ENCODE measurements around the gene ZNF813.
"Not testable (repeated sequence)": the region's sequence is repeated elsewhere in the genome, so short reads cannot be mapped to it uniquely, and the experiment has no call there.

The ZNF813 gene

DNA sequence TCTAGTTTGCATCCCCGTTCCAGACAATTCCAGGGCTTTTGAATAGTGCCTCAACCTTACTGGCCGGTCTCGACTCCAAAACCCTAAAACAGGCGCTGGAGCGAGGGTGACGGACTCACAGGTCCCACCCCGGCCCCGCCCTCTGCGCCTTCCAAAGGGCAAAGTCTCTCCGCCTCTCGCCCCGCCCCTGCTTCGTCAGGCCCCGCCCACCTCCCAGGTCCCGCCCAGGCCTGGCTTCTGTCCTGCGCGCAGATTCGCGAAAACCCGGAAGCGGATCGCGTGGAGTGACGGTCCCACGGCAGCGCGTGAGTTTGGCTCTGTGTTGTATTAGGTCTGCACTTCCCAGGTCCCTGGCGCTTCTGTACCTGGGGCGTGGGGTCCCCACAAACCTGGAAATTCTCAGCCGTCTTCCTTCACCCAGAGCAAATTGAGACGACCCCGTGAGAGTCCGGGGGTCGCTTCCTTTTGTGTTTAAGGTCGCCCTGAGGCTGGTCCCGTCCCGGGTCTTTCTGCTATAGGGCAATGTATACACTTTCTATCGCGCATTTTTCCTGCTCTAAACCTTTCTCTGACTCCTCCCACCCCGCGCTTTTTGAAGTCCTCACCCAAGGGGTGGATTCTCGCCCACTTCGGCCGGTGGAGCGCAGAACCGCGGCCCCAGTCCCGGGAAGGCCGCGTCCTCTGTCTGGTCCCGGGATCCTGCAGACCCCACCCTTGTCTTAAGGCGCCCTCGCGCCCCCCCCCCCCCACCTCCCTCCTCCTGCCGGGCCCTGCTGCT is at the start of gene ZNF813:
Gene ZNF813 (plus strand): TSS at position 249 of the 778 bp plus-strand sequence. CDS start 16,090 bp downstream, outside the sequence.
- peak; percentile 94 to 96 for DNase-seq (ENCODE audit: low read depth in 2 of 2)

DNA sequence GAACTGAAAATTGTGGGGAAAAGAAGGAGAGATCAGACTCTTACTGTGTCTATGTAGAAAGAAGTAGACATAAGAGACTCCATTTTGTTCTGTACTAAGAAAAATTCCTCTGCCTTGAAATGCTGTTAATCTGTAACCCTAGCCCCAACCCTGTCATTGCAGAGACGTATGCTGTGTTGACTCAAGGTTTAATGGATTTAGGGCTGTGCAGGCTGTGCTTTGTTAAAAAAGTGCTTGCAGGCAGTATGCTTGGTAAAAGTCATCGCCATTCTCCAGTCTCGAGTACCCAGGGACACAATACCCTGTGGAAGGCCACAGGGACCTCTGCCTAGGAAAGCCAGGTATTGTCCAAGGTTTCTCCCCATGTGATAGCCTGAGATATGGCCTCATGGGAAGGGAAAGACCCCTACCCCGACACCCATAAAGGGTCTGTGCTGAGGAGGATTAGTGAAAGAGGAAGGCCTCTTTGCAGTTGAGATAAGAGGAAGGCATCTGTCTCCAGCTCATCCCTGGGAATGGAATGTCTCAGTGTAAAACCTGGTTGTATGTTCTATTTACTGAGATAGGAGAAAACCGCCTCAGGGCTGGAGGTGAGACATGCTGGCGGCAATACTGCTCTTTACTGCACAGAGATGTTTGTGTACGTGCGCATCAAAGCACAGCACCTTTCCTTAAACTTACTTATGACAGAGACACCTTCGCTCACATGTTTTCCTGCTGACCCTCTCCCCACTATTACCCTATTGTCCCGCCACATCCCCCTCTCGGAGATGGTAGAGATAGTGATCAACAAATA is 46.8 kb upstream of the ZNF813 start:
- not testable (repeated sequence) for DNase-seq (ENCODE audit: low read depth in 2 of 2)

DNA sequence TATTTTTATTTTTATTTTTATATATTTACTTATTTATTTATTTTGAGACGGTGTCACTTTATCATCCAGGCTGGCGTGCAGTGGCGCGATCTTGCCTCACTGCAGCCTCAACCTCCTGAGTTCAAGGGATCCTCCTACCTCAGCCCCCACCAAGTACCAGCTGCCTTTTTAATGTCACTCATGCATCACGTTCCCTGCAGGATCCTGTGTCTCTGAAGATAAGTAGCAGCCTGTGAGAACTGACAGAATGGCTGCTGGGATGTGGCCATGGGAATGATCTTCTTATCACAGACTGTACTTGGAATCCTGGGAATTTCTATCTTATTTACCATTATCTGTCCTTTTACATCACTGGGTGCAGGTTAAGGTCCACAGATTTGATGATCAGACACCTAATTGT is 45.0 kb upstream of the ZNF813 start:
- DNase-seq (ENCODE audit: low read depth in 2 of 2): no peak

DNA sequence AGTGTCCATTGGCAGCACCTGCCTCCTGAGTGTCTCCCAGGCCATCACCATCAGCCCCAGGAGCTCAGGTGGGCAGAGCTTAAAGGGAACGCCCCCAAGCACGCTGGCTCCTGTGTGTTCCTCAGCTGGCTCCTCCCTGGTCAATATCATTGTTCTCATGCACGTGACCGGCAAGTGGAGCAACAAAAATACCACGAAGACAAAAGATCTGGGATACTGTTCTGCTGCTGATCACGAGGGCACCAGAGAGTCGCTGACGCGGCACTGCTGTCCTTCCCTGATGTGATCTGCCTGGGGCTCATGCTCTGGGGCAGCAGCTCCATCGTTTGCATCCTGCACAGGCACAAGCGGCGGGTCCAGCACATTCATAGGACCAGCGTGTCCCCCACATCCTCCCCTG is 44.5 kb upstream of the ZNF813 start:
- not testable (repeated sequence) for DNase-seq (ENCODE audit: low read depth in 2 of 2)

DNA sequence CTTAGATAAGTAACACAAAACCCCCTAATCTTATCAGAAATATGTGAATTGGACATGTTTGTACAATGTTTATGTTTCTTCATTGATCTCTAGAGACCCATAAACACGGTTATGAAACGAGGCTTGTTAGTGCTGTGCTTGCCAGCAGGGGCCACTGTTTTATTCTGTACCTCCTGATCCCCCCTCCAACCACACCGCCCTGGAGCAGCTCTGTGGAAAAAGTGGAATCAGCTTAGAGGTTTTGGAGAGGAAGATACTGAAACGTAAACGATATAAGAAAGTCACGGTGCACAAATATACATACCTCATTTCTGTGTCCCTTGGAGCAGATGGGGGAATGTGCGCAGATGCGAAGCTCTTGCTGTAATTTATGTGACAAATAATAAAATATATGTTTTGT is 43.9 kb upstream of the ZNF813 start:
- DNase-seq (ENCODE audit: low read depth in 2 of 2): not testable (repeated sequence)

DNA sequence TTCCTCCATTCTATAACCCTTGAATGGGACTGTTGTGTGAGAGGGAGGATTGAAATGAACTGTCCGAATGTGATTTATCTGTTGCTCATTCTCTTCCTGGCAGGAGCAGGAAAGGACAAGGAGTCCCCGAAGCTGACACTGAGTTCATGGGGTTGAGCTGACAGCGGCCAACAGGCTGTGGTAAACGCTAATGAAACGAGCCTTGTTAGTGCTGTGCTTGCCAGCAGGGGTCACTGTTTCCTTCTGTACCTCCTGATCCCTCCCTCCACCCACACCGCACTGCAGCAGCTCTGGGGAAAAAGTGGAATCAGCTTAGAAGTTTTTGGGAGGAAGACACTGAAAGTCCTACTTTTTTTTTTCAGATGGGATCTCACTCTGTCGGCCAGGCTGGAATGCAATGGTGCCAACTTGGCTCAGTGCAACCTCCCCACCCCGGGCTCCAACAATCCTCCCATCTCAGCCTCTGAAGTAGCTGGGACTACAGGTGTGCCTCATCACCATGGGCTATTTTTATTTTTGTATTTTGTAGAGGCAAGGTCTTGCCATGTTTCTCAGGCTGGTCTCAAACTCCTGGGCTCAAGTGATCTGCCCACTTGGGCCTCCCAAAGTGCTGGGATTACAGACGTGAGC is 42.5 kb upstream of the ZNF813 start:
- DNase-seq (ENCODE audit: low read depth in 2 of 2): peak; percentile 34 to 55

DNA sequence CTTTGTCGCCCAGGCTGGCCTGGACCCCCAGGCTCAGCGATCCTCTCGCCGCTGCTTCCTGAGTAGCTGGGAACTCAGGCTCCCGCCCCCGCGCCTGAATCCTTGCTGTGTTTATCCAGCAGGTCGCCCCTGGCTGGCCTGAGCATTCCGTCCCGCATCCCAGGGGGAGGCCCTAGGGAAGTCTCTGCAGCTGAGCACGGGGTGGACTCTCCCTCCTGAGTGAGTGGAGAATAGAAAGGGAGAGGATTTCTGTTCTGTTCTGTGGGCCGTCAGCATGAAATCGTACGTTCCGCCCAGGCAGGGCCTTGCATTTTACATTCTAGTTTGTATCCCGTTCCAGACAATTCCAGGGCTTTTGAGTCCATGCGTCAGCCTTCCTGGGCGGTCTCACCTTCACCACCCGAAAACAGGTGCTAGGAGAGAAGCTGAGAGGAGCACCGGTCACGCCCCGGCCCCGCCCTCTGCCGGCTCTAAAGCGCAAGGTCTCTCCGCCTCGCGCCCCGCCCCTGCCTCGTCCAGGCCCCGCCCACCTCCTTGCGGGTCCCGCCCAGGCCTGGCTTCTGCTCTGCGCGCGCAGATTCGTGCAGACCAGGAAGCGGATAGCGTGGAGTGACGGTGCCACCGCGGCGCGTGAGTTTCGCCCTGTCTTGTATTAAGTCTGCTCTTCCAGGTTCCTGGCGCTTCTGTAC is 36.0 kb upstream of the ZNF813 start, which contains the start of gene ZNF761:
Gene ZNF761 (plus strand): TSS at position 586 of the 689 bp plus-strand sequence. CDS start 15,285 bp downstream, outside the sequence.
- peak; percentile 96 to 97 for DNase-seq (ENCODE audit: low read depth in 2 of 2)

DNA sequence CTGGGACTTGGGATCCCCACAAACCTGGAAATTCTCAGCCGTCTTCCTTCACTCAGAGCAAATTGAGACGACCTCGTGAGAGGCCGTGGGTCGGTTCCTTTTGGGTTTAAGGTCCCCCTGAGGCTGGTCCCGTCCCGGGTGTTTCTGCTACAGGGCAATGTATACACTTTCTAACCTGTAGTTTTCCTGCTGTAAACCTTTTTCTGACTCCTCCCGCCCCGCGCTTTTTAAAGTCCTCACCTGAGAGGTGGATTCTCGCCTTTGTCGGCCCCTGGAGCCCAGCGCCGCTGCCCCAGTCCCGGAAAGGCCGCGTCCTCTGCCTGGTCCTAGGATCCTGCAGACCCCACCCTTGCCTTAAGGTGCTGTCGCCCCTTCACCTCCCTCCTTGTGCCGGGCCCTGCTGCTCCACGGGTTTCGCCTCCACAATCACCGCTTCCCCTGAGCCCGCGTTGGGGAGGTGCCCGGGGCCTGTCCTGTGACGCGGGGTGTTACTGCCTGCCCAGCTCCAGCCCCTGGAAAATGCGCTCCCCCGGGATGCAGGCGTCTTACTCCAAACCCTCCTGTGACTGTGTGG is 35.4 kb upstream of the ZNF813 start:
- no peak for DNase-seq (ENCODE audit: low read depth in 2 of 2)

DNA sequence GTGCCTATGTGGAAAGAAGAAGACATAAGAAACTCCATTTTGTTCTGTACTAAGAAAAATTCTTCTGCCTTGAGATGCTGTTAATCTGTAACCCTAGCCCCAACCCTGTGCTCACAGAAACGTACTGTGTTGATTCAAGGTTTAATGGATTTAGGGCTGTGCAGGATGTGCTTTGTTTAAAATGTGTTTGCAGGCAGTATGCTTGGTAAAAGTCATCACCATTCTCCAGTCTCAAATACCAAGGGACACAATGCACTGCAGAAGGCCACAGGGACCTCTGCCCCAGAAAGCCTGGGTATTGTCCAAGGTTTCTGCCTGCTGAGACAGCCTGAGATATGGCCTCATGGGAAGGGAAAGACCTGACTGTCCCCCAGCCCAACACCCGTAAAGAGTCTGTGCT is 23.7 kb upstream of the ZNF813 start:
- DNase-seq (ENCODE audit: low read depth in 2 of 2): not testable (repeated sequence)

DNA sequence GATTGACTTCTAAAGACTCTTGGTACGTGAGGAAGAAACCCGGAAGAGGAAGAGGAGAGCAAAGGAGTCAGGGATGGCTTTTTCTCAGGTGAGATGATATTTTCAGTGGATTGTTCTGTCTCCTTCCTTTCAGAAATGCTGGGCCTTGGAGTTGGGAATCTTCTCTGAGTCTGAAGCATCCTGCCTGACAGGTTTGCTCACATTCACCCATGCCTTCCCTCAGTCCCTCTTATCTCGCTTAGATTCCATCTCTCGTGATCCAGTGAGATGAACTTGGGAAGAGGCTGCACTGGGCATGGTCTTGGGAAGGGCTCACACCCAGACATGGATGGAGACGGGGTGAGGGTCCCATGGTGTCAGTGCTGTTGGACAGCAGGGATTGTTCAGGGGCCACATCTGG is 20.3 kb upstream of the ZNF813 start:
- not testable (repeated sequence) for DNase-seq (ENCODE audit: low read depth in 2 of 2)

DNA sequence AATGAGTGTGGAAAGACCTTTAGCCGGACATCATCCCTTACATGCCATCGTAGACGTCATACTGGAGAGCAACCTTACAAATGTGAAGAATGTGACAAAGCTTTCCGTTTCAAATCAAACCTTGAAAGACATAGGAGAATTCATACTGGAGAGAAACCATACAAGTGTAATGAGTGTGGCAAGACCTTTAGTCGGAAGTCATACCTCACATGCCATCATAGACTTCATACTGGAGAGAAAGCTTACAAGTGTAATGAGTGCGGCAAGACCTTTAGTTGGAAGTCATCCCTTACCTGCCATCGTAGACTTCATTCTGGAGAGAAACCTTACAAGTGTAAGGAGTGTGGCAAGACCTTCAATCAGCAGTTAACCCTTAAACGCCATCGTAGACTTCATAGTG is 11.7 kb upstream of the ZNF813 start:
- no peak for DNase-seq (ENCODE audit: low read depth in 2 of 2)

DNA sequence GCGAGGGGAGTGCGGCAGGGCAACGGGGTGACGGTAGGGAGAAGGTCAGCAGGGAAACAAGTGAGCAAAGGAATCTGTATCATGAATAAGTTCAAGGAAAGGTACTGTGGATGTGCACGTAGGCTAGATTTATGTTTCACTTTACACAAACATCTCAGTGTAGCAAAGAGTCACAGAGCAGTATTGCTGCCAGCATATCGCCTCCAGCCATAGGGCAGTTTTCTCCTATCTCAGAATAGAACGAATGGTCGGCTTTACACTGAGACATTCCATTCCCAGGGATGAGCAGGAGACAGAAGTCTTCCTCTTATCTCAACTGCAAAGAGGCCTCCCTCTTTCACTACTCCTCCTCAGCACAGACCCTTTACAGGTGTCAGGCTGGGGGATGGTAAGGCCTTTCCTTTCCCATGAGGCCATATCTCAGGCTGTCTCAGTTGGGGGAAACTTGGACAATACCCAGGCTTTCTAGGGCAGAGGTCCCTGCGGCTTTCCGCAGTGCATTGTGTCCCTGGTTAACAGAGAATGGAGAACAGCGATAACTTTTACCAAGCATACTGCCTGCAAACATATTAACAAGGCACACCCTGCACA is 7.3 kb upstream of the ZNF813 start:
- not testable (repeated sequence) for DNase-seq (ENCODE audit: low read depth in 2 of 2)

DNA sequence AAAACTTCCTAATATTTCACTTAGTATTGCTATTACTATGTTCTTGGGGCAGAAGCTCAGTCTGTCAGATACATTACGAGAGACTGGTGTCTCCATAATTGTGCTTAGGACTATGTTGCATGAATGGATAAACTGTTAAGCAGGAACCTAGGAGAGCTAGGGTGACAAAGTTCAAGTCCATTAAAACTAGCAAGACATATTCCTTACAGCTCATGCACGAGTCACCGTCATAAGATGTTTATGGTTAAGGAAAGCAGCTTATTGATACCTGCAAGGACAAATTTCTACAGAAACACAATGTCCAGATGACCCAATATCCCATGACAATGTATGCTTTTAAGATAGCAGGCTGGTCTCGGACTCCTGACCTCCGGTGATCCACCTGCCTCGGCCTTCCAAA is 5.7 kb upstream of the ZNF813 start:
- no peak for DNase-seq (ENCODE audit: low read depth in 2 of 2)

DNA sequence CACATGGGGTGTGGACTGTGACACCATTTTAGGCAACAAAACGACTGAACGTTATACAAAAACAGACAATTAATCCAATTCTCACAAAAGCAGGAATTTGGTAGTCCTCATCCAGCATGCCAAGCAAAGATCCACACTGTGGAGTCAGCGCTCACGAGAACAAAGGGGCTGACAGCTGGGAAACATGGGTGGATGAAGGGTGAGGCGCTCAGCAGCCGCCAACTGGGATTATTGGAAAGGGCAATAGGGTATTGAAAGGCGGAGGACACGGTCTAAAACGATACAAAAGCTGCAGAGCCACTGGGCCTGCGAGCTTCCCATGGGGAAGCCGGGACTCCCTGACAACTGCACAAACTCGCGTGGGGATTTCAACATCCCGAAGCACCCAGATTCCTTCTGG is 4.7 kb upstream of the ZNF813 start:
- no peak for DNase-seq (ENCODE audit: low read depth in 2 of 2)

DNA sequence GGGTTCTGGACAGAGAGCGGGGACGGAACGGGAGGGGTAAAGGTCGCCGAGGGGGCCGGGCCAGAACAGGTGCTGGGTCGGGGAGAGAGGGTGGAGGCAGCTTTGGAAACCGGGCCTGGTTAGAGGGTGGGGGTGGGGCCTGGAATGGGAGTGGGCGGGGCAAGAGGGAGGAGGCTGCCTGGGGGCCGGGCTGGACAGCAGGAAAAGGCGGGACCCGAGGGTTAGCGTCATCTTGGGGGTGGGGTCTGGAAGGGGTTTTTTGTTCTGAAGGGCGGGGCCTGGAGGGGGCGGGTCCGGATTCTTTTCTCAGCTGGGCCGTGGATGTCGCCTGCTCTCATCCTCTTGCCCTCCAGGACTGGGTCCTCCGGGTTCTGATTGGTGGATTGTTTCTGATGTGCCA is 4.3 kb upstream of the ZNF813 start:
- DNase-seq (ENCODE audit: low read depth in 2 of 2): no peak

DNA sequence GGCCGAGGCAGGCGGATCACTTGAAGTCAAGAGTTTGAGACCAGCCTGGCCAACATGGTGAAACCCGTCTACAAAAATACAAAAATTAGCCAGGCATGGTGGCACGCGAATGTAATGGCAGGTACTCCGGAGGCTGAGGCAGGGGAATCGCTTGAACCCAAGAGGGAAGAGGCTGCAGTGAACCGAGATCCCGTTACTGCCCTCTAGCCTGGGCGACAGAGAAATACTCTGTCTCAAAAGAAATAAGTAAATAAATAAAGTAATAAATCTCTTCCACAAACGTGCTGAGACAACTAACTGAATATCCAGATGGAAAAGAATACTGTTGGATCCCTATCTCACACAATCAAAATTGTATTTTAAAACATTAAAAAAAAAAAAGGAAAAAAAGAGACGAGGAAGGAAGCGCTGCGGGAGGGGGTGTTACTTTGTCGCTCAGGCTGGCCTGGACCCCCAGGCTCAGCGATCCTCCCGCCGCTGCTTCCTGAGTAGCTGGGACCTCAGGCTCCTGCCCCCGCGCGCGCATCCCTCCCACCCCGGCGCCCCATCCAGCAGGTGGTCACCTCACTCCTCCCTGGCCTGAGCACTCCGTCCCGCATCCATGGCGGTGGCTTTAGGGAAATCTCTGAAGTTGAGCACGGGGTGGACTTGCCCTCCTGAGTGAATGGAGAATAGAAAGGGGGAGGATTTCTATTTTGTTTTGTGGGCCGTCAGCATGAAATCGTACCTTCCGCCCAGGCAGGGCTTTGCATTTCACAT is 628 bp upstream of the ZNF813 start:
- DNase-seq (ENCODE audit: low read depth in 2 of 2): no peak

DNA sequence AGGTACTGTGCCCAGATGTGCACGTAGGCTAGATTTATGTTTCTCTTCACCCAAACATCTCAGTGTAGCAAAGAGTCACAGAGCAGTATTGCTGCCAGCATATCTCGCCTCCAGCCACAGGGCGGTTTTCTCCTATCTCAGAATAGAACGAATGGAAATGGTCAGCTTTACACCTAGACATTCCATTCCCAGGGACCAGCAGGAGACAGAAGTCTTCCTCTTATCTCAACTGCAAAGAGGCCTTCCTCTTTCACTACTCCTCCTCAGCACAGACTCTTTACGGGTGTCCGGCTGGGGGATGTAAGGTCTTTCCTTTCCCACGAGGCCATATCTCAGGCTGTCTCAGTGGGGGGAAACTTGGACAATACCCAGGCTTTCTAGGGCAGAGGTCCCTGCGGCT is 1.1 kb downstream of the ZNF813 start:
- DNase-seq (ENCODE audit: low read depth in 2 of 2): not testable (repeated sequence)

DNA sequence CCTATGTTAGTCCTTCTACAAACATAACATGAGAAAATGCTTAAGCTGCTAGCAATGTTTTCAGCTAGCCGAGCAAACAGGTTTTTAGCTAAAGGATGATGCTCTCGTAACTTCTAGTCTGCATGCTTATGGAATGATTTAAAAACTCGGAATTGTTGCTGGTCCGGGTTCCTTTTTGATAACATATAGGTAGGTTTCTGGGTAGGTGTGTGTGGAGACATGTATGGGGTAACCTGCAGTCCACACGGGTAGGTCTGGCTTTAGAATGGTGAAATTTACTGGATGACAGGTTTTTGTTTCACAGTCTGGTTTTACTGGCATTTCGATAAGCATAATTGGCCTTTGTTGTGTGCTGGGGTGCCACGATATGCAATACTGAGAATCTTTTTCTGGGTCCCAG is 4.4 kb downstream of the ZNF813 start:
- DNase-seq (ENCODE audit: low read depth in 2 of 2): no peak

DNA sequence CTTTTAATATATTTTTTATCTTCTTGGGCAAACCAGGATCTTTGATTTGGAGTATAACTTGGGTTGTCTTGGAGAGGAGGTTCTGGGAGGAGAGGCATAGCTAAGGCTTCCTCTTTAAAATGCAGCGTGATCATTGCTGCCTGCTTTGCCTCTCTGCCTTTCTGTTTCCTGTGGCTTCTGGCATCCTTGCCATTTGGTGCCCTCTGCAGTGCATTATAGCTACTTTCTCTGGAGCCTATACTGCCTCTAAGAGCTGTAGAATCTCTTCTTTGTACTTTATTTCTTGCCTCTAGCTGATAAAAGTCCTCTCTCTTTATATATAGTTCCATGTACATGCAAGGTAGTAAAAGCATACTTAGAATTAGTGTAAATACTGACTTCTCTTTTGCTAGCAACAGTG is 7.3 kb downstream of the ZNF813 start:
- DNase-seq (ENCODE audit: low read depth in 2 of 2): not testable (repeated sequence)

DNA sequence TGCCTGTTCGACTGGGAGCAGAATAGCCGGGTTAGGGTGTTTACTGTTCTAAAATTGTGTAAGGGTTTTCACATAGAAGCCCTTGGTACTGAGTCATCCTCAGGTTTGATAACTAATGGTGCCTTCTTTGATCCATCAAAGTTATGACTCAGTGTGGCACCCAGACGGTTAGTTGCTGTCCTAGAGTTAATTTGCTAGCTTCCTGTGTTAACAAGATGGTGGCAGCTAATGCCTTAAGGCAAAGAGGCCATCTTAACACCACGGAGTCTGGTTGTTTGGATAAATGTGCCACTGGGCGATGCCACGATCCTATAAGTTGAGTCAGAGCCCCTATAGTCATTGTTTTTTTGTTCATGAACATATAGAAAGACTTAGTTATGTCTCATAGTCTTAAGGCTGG is 7.9 kb downstream of the ZNF813 start:
- DNase-seq (ENCODE audit: low read depth in 2 of 2): not testable (repeated sequence)

Measured in stimulated activated CD8-positive, alpha-beta memory T cell treated with anti-CD3 and anti-CD28 coated beads, Interleukin-2, amount 100 ng/mL, for 1 hour (primary cell).